ENCODE results near the gene DLGAP1. TPM values are rescaled to one million over a fixed set of nuclear protein-coding genes. Genes with fewer than 3 reads are reported as not detected.

DLGAP1 gene
- total RNA-seq, 1 experiment from 2014 or later = 17.3 TPM

DNA sequence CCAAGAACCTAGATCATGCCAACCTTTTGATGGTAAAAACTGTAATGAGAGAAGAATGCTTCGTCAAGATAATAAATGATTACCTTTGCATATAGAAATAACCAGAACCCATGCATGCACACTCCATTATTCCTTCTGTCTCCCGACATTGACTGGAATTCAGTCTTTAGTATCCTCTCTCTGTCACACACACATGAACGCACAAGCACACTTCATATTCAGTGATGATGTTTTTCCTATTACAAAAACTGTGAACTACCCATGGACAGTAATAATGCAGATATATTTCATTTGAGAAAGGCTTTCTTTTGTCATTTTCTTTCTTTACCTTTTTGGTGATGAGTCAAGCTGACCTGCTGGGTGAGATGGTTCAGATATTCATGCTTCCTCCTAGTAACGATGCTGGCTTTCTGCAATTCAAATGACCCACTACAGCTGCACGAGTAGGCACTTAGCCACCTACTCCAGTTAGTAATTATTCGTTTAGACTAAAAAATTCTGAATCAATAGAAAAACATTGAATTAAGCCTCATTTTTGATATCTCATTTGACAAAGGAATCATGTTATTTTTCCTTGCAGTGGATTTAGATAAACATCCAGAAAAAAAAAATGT is 623.0 kb downstream of the DLGAP1 start:
- DNase-seq (ENCODE audit: low spot score) = peak; percentile 51
- in situ Hi-C loops (cut with HindIII; ENCODE audit: low sequenced_read_pairs) = no loop called here

DNA sequence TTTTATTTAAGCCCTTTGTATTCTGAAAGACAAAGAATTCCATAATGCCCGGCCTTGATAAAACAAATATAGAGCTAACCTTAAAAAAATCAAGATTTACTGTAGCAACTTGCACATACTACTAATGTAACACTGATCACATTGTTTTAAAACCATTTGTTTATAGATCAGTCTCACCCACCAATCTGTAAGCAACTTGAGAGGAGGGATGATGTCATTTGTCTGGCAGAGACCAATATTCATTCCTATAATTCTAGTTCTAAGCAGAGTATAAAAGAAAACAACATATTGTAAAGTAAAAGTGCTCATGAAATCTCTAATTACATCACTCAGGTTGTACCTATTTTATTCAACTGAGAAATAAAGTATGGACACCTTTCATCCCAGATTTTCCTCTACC is 624.5 kb downstream of the DLGAP1 start:
- no peak for DNase-seq (ENCODE audit: low spot score)
- in situ Hi-C loops (cut with HindIII; ENCODE audit: low sequenced_read_pairs) = no loop called here

DNA sequence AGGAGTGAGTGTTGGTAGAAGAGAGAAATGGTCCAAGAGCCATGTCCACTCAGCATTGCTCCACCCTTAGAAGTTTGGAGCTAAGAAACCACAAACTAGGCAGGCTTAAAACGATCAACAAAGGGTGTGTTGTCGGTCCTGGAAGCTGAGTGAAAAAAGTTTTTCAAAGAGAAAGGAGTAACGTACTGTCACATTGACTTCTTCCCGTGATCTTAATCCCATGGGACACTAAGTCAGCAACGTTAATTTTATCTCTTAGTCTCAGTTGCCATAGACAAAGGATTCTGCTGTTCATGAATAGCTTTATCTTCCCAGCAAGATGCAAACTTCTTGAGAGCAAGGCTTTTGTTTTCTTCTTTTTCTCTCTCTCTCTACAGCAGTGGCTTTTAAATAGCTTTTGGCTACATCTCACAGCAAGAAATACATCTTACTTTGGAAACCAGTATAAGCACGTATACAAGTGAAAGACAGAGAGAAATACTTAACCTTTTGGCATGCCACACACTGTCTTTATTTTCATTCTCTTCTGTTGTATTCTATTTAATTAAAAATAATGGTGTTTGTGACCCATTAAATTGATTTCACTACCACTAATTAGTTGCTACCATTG is 627.8 kb downstream of the DLGAP1 start:
- in situ Hi-C loops (cut with HindIII; ENCODE audit: low sequenced_read_pairs) = no loop called here
- no peak for DNase-seq (ENCODE audit: low spot score)

DNA sequence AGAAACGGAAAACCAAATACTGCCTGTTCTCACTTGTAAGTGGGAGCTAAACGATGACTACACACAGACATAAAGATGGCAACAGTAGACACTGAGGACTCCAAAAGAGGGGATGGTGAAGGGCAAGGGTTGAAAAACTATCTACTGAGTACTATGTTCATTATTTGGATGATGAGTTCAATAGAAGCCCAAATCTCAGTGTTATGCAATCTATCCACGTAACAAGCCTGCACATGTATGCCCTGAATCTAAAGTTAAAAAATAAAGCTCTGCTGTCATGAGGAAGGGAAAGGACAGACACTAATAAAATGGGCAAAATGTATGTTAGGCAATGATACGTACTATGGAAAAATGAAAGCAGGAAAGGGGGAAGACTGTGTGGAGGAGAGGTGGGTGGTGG is 629.1 kb downstream of the DLGAP1 start:
- DNase-seq (ENCODE audit: low spot score) = no peak
- in situ Hi-C loops (cut with HindIII; ENCODE audit: low sequenced_read_pairs) = no loop called here

DNA sequence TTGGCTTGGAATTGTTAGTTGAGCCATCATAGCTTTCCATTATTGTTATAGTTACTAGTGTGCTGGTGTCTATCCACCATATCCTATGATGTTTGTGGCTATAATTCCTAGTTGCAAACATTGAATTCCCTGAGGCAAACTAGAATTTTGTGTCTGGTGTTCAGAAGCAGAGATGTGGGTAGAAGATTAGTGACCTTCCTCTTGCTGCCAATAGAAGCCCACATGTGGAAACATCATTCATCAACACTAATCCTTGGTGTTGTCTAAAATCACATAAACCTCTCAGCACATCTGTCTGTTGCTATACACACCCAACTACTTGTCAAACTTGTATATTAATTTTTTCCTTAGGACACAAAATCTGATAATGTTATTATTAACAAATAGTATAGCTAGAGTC is 631.0 kb downstream of the DLGAP1 start:
- in situ Hi-C loops (cut with HindIII; ENCODE audit: low sequenced_read_pairs) = no loop called here
- no peak for DNase-seq (ENCODE audit: low spot score)

DNA sequence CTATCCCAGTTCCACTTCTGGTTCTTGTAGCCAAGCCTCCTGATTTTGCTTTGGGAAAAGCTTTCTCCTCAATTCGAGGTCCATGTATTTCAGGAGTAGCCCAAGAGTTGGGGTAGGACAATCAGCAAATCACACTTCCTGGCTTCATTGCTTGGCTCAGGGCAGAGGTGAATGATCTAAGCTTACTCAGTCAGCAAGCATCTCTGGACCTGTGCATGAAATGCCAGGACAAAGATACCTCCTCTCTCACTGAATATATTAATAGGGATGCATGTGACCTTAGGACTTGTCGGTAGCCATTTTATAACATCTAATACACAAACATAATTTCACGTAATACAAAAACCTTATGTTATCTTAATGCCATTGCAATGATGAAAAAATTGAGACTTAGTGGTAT is 632.0 kb downstream of the DLGAP1 start:
- in situ Hi-C loops (cut with HindIII; ENCODE audit: low sequenced_read_pairs) = no loop called here
- no peak for DNase-seq (ENCODE audit: low spot score)

DNA sequence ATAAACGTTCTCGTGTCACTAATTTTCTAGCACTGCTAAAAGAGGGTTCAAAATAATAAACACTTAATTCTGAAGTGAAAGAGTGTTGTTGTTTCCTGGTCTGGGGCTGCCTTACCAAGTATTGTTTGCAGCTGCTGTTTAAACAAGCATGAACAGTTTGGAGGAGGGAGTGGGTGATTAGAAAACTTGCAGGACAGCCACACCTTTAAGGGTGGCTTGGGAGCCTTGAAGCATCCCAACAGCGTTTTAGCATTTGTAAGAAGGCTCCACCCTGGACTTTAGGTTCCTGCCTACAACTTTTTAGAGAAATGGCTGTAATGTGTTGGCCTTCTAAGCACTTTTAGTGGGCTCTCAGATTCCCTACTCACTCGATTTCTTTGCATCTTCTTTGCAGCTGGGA is 633.6 kb downstream of the DLGAP1 start:
- in situ Hi-C loops (cut with HindIII; ENCODE audit: low sequenced_read_pairs) = no loop called here
- no peak for DNase-seq (ENCODE audit: low spot score)

DNA sequence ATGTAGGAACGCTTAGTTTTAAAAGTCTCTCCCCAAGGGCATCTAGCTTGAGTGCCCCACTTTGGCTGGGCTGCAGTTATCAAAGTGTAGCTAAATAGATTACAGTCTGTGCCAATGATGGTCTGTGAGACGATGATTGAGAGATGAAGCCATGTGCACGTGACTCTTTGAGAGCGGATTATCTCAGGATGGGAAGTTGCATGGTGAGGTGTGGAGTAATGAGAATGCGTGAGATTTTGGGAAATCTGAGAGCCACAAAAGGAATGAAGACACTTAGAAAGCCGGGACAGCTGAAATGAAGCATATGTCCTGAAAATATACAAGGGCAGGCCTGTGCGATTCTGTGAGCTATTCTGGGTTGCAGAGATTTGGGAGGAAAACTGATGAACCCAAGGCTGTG is 635.1 kb downstream of the DLGAP1 start:
- in situ Hi-C loops (cut with HindIII; ENCODE audit: low sequenced_read_pairs) = no loop called here
- no peak for DNase-seq (ENCODE audit: low spot score)

DNA sequence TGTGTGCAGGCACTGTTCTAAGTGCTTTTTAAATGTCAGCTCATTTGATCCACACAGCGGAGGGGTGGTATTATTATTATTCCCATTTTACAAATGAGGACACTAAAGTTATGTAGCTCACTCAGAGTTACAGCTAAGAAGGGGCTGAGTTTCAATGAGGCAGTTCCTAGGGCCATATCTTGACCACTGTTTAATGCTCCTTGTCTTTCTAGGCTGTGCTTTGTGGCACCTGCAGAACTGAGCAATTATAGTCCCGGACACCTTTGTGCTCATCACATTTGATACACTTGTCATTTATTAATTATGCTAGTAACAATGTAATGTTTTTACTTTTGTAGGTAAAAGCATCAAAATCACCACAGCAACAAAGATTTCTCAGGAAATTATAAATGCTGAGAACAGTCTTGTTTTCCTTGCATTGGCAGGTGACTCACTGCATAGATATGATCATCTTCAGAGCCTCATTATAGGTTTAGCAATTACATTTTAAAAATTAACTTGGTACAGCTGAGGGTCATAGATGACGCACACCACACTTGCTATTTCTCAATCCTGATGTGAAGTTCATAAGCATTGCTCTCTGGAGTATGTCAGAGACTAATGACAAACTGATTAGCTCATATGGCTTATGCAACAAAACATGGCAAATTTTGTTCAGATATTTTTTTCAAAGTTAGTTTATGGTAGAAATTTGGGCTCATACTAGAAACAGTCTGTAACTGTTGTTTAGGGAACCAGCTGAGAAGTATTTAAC is 638.3 kb downstream of the DLGAP1 start:
- DNase-seq (ENCODE audit: low spot score) = no peak
- in situ Hi-C loops (cut with HindIII; ENCODE audit: low sequenced_read_pairs) = no loop called here

DNA sequence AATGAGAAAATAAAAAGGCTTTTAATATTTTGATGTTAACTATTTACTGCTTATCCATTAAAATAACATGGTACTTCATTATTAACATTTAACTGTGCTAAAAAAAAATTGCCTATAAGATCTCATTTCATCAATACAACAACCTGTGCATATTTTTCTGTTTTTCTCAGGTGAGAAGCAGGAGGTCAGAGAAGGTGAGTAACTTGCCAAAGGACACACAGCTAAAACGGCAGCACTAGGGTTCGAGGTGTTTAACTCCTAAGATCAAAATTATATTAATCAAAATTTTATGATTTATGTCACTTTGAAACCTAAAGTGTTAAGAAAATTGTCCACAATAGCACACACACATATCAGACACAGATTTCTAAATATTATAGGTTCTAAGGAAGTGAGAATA is 639.1 kb downstream of the DLGAP1 start:
- DNase-seq (ENCODE audit: low spot score) = no peak
- in situ Hi-C loops (cut with HindIII; ENCODE audit: low sequenced_read_pairs) = no loop called here

DNA sequence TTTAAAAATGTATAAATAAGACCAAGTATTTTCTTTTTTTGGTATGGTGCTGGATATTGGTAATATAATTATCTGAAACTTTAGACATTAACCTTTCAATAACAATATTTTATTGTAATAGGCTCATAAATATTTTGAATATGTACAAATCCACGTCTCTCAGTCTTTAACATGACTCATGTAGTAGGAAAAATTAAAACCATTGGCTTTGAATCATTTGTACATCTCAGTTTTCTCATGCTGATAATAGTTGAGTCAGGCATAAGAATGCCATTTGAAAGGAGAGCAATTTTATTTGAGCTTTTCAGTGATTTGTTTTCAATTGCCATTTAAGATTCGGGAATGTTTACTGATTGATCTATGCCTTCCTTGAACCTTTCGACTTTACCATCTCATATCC is 640.3 kb downstream of the DLGAP1 start:
- no peak for DNase-seq (ENCODE audit: low spot score)
- in situ Hi-C loops (cut with HindIII; ENCODE audit: low sequenced_read_pairs) = no loop called here

DNA sequence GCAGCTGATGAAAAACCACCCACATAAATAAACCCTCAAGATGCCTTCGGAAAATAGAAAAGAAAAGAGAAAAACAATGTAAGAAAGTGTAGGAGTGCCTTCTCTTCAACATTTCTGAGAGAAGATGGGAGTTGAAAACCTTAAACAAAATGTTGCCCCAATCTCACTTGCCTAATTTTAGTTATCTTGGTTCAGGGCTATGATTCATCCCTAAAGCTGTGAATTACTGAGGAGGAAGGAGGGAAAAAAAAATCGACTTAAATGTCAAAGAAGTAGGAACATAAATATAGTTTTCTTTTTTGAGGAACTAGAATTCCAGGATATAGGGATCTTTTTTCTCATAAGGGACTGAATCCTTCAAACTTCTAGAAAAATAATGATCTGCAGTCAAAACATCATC is 644.8 kb downstream of the DLGAP1 start:
- DNase-seq (ENCODE audit: low spot score) = no peak
- in situ Hi-C loops (cut with HindIII; ENCODE audit: low sequenced_read_pairs) = no loop called here

DNA sequence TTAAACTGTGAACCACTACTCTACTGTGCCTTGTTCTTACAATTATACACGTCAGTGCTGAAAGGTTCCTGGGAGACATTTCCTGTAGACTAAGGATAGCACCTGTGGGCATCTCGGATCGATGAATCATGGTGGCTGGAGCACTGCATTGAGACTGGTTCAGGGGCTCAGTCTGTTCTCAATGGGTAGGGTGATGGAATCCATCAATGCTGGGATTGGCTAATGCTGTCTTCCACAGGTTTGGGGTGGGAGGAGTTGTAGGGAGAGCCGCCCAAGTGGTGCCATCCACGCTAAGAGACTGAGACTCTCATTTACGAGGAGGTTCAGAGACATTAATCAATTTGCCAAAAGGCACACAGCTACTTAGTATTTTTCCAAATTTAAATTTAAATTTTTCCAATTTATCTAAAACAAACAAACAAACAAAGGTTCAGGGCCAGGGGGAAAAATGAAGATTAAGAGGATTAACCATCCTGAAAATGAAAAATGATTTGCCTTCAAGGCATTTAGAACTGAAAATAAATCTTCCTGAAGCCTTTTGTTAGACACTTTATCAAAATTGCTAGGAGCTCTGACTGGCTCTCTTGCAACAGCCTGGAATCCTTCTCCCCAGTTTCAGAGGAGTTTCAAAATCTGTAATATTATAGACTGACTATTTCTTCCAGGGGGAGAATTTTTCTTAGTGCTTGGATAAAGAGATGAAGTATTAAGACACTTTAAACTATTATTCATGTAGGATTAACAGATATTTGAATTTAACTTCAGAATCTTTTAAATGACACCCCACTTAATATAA is 645.9 kb downstream of the DLGAP1 start:
- no peak for DNase-seq (ENCODE audit: low spot score)
- in situ Hi-C loops (cut with HindIII; ENCODE audit: low sequenced_read_pairs) = no loop called here

DNA sequence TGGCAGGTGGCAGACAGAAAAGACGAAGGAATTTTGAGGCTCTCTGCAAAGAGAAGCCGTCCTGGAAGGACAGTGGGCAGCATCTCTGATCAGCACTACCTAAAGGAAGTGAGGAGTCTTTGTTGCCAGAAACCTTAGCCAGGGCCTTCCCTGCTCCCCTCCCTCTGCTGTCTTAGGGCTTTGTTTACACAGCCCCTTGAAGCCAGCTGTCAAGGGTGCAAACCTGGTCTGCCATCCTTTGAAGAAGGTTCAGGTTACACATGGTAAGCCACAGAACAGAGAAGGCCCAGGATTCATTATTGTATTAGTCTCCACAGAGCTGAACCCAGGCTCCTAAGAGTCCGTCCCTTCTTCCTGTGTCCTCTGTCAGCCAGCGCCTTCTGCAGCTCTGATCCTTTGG is 648.5 kb downstream of the DLGAP1 start:
- DNase-seq (ENCODE audit: low spot score) = no peak
- in situ Hi-C loops (cut with HindIII; ENCODE audit: low sequenced_read_pairs) = no loop called here

DNA sequence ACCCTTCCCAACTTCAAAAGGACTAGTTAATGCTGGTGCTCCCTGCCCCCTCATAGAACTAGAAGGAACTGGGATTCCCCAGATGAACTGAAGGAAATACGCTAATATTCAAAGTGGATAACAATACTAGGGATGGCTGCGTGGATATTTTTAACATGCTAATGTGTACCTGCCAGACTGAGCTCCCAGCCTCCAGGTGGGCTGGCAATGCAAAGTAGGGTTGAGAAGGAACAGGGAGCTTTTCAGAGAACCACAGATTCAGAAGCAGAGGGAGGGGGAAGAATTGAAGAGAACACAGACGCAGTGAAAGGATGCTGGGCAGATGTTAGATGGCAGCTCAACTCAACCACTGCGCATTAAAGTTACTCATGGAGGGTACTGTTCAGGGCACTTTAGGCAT is 650.8 kb downstream of the DLGAP1 start:
- no peak for DNase-seq (ENCODE audit: low spot score)
- in situ Hi-C loops (cut with HindIII; ENCODE audit: low sequenced_read_pairs) = no loop called here

DNA sequence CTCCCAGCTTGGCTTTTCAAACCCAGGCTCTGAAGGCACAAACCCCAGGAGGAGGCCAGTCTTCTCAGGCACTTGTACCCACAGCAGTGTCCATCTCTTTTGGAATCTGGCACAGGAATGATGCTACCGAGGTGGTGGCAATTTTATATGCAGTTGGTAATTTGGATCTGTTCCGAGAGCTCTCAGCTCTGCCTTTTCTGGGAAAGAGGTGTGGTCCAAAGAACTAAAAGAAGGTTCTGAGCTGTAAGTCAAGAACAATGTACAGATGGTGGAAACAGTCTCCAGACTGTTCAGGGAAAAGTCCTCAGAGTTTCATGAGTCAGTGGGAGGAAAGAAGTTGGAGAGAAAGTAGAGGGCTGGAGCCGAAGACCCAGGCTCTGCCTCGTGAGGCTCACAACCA is 651.8 kb downstream of the DLGAP1 start:
- in situ Hi-C loops (cut with HindIII; ENCODE audit: low sequenced_read_pairs) = no loop called here
- DNase-seq (ENCODE audit: low spot score) = no peak

DNA sequence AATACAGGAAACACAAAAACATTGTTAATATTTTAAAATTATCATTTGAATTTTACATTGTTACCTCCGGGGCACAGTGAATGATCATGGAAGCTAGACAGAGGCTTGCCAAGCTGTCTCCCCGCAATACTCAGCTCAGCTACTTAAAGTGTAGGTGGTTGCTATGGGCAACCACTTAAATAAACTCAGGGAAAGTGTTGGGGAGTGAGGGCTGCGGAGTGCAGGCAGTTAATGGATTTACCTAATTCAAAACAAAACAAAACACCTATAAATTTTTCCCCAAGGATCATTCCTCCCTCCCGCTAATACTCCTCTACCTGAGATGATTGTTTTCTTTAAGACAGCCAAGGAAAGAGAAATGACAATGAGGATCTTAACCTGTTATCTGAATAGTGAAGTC is 655.6 kb downstream of the DLGAP1 start:
- DNase-seq (ENCODE audit: low spot score) = no peak
- in situ Hi-C loops (cut with HindIII; ENCODE audit: low sequenced_read_pairs) = no loop called here

DNA sequence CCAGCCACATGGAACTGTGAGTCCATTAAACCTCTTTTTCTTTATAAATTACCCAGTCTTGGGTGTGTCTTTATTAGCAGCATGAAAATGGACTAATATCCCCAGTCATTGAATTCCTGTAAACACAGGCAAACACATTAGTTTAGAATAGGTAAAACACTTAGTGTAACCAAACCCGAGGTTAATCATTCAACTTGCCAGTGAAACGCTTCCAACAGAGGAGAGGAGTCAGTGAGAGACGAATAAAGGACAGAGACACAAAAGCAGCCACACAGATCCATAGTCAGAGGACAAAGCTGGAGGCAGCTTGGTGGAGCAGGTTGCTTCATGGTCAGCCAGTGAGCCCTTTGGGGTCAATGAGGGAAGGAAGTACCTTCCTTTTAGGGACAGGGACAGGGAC is 657.1 kb downstream of the DLGAP1 start:
- DNase-seq (ENCODE audit: low spot score) = no peak
- in situ Hi-C loops (cut with HindIII; ENCODE audit: low sequenced_read_pairs) = no loop called here

DNA sequence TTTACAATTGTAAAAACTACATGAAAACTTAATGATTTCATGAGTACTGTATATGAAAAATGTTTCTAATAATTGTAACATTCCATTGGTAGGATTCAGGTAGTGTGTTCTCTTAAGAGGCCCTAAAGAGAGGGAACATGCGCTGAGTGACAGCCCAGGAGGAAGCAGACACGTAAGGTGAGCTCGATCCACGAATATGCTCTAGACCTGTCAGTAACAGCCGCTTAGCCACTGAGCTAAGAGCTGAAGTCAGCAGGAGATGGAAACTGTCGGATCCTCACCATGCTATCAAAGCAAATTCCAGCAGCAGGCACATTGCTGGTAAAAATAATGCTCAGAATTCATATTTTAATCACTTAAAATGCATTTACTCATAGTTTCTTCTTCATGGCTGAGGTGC is 658.7 kb downstream of the DLGAP1 start:
- DNase-seq (ENCODE audit: low spot score) = no peak
- in situ Hi-C loops (cut with HindIII; ENCODE audit: low sequenced_read_pairs) = no loop called here
